Right lobe of liver (tissue), 6 donors: ENCODE results near the gene TPGS1. TPM values are rescaled to one million over a fixed set of nuclear protein-coding genes. Genes with fewer than 3 reads are reported as not detected.

Experiments used
- ATAC-seq, 4 donors: fragments of 200-7000 bp; cut with Tn5 transposase; one replicate each; pipeline ENCODE4 v1.9.1; 2020; ENCODE audit warnings: mild to moderate bottlenecking in 4 of 4, moderate library complexity in 4 of 4
- DNase-seq, 3 donors: peaks; one replicate each; pipeline ENCODE4 v3.0.0-alpha.2; 2020
- H3K27ac ChIP-seq, 3 donors: fragments of 200-600 bp; one replicate each; pipeline ENCODE4 v1.8.0; 2022
- H3K27me3 ChIP-seq, 2 donors: fragments of 200-600 bp; one replicate each; pipeline ENCODE4 v1.8.0; 2022
- H3K36me3 ChIP-seq, 4 donors: fragments of 200-600 bp; sonication (generic) in 1 of 4; one replicate each; pipeline versions ENCODE4 v1.5.1 to v1.8.0; 2017 to 2022; ENCODE audit warnings: control low read depth in 1 of 4
- H3K4me1 ChIP-seq, 4 donors: fragments of 200-600 bp; sonication (generic) in 1 of 4; one replicate each; pipeline versions ENCODE4 v1.5.1 to v1.8.0; 2017 to 2022; ENCODE audit warnings: control low read depth in 1 of 4
- H3K4me3 ChIP-seq, 3 donors: fragments of 200-600 bp; one replicate each; pipeline ENCODE4 v1.8.0; 2022
- H3K9me3 ChIP-seq, 4 donors: fragments of 200-600 bp; sonication (generic) in 1 of 4; one replicate each; pipeline versions ENCODE4 v1.5.1 to v1.8.0; 2017 to 2022; ENCODE audit warnings: control low read depth in 1 of 4
- POLR2A ChIP-seq: fragments of 450-650 bp; IDR thresholded peaks from one replicate; pipeline ENCODE4 v1.6.1; 2017; ENCODE audit warnings: antibody characterized with exemption, mild to moderate bottlenecking
- whole genome bisulfite sequencing: methylation state at CpG from one replicate; pipeline ENCODE4 v1.1.6; 2018; ENCODE audit warnings: low coverage, low lambda C conversion rate; ENCODE audit not compliant: insufficient coverage; ENCODE audit errors: missing lambda C conversion rate; 5-methylcytosine and 5-hydroxymethylcytosine counted together
- intact Hi-C, 2 donors: fragments of 100-400 bp; cut with DNase I; formaldehyde crosslinking; loops; one replicate each; pipeline versions ENCODE4 v1.11.2 to v1.14.1; 2022
- total RNA-seq, 6 experiments: library from RNA; depleted of rRNA in 2 of 6; stranded (reverse); fragments of >200 nt in 2 of 6; fragmentation: NEBNext Ultra II Directional in 3 of 6; extraction: Animal tissue kit (Norgen Biotek cat#: 25700) in 3 of 6; gene quantifications; one replicate each; pipeline versions ENCODE4 v1.1.0 to v1.2.4, GENCODE V29; 2016 to 2023
- TF ChIP-seq, protein P1 (sequence below), 4 donors: fragments of 200-600 bp in 3 of 4; fragments of 450-650 bp in 1 of 4; IDR thresholded peaks; one replicate each; pipeline versions ENCODE4 v1.5.1 to v1.8.0; 2016 to 2022; ENCODE audit warnings: antibody characterized with exemption in 4 of 4, mild to moderate bottlenecking in 2 of 4
- donor health status: DM: no; HTN: yes; CAD: no.
- donor health status: DM: no; HTN: no; CAD: no.
- donor health status: DM: no; HTN: no; CAD: no.
- donor health status: DM: no; HTN: yes; CAD: no.
- donor health status: DM: no; HTN: yes; CAD: no.

TPGS1 gene
- total RNA-seq, 6 experiments from 2014 or later = 8.2 to 42.2 (median 10.3) TPM

DNA sequence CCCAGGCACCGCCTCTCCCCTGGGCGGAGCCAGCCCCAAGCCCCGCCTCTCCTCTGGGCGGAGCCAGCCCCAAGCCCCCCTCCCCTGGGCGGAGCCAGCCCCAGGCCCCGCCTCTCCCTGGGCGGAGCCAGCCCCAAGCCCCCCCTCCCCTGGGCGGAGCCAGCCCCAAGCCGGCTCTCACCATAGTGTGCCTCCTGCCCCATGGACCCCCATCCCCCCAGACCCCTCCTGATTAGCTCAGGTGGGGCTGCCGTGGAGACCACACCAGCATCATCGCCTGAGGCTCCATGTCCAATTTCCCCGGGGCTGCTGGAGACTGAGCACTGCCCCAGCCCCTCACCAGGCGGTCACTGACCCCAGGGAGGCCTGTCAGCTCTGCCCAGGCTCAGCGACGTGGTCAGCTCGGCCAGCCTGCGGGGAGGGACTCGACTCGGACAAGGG lies 15.2 kb upstream of the TPGS1 start:
- Histone ChIP-seq H3K36me3 (no peaks in the 10 kb centered on the region), H3K4me1 (peaks cover 0 to 9% (median 0%) of the 10 kb centered on the region in 4 donors), H3K27me3 (no peaks in the 10 kb centered on the region), H3K9me3 (no peaks in the 10 kb centered on the region), H3K4me3 (no peak overlapping the region), H3K27ac (no peak overlapping the region)
- intact Hi-C loops = no loop called here
- ATAC-seq = no peak
- DNase-seq = no peak
- no peak for TF ChIP-seq POLR2A
- TF ChIP-seq, protein P1, sequence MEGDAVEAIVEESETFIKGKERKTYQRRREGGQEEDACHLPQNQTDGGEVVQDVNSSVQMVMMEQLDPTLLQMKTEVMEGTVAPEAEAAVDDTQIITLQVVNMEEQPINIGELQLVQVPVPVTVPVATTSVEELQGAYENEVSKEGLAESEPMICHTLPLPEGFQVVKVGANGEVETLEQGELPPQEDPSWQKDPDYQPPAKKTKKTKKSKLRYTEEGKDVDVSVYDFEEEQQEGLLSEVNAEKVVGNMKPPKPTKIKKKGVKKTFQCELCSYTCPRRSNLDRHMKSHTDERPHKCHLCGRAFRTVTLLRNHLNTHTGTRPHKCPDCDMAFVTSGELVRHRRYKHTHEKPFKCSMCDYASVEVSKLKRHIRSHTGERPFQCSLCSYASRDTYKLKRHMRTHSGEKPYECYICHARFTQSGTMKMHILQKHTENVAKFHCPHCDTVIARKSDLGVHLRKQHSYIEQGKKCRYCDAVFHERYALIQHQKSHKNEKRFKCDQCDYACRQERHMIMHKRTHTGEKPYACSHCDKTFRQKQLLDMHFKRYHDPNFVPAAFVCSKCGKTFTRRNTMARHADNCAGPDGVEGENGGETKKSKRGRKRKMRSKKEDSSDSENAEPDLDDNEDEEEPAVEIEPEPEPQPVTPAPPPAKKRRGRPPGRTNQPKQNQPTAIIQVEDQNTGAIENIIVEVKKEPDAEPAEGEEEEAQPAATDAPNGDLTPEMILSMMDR (IDR thresholded peaks at IDR 0.05) = no peak
- 80% methylated on average over 2 of the region's 19 CpGs for WGBS

DNA sequence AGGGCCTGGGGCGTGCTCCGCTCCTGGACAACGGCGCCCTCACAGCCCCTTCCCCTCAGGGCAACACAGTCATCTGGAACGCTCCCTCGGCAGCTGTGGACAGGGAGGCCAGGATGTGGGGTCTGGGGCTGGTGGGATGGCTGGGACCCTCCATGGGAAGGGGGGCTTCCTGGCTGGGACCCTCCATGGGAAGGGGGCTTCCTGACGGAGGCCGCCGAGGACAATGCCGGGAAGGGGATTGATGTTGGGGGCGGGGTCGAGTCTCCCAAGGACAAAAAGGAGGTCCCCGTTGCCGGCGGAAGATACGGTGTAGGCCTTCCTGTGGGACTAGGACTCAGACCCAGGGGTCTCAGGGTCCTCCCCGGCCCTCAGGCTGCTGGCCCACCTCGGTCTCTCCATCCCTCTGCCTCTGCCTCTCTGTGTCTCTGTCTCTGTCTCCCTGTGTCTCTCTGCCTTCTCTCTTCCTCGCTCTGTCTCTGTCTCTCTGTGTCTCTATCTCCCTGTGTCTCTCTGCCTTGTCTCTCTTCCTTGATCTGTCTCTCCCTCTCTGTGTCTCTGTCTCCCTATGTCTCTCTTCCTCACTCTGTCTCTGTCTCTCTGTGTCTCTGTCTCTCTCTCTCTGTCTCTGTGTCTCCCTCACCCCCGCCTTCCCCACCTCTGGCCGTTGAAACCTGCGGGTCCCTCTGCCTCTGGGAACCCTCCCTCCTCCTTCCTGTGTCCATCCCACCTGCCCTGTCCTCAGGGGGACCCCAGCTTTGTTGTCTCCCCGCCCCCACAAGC lies 13.7 kb upstream of the TPGS1 start:
- H3K27ac ChIP-seq = no peak overlapping the region
- intact Hi-C loops = no loop called here
- ATAC-seq (no peak), DNase-seq (no peak)
- H3K36me3 ChIP-seq = no peaks in the 10 kb centered on the region
- H3K4me3 ChIP-seq = no peak overlapping the region
- H3K27me3 ChIP-seq = no peaks in the 10 kb centered on the region
- WGBS = 60% methylated on average over 7 of the region's 23 CpGs
- TF ChIP-seq, protein P1 (IDR thresholded peaks at IDR 0.05) = no peak
- no peak for TF ChIP-seq POLR2A
- peaks cover 0 to 9% (median 0%) of the 10 kb centered on the region in 4 donors for H3K4me1 ChIP-seq
- no peaks in the 10 kb centered on the region for H3K9me3 ChIP-seq

DNA sequence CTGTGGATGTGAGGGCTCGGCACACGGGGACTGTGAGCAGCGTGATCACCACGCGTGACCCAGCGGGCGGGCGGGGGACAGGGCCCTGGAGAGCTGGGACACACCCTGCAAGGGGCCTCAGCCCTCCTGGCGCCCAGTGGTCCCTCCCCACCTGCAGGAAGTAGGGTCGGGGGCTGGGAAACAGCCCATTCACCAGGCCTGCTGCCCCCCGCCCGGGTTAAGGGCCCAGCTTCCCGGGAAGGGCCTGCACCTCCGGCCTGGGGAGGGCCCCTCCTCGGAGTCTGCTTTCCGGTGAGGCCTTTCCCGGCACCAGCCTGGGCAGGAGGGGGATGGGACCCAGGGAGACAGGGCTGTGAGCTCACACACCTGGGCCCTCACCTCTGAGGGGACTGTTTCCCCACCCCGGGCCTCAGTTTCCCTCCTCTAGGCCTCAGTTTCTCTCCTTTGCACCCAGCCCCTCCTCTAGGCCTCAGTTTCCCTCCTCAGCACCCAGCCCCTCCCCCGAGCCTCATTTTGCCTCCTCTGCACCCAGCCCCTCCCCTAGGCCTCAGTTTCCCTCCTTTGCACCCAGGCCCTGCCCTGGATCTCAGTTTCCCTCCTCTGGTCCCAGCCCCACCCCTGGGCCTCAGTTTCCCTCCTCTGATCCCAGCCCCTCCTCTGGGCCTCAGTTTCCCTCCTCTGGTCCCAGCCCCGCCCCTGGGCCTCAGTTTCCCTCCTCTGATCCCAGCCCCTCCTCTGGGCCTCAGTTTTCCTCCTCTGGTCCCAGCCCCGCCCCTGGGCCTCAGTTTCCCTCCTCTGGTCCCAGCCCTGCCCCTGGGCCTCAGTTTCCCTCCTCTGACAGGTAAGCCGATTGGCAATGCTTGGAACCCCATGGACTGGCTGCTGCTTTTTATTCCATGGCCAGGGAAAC lies 12.9 kb upstream of the TPGS1 start:
- Histone ChIP-seq H3K9me3 (no peaks in the 10 kb centered on the region), H3K27ac (no peak overlapping the region), H3K27me3 (no peaks in the 10 kb centered on the region), H3K36me3 (no peaks in the 10 kb centered on the region), H3K4me3 (no peak overlapping the region), H3K4me1 (peaks cover 0 to 8% (median 0%) of the 10 kb centered on the region in 4 donors)
- WGBS = 54% methylated on average over 10 of the region's 22 CpGs
- intact Hi-C loops = no loop called here
- TF ChIP-seq, protein P1 (IDR thresholded peaks at IDR 0.05) = no peak
- TF ChIP-seq POLR2A = no peak
- ATAC-seq (peak in 1 of 4 donors; percentile 7), DNase-seq (no peak)

DNA sequence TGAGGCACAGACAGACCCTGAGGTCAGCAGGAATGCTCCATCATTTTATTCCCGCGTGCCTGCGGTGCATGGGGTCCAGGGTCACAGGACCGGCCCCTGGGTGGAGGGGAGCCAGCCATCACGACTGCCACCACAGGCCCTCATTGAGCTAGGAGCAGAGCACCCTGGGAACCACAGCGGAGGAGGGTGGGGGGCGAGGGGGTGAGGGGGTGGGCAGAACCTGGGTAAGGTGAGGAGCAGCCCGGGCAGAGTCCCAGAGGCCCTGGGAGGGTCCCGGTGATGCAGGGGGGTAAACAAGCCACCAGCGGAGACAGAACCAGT lies 12.3 kb upstream of the TPGS1 start:
- ATAC-seq (no peak), DNase-seq (no peak)
- intact Hi-C loops = no loop called here
- Histone ChIP-seq H3K4me1 (peaks cover 0 to 2% (median 0%) of the 10 kb centered on the region in 4 donors), H3K36me3 (no peaks in the 10 kb centered on the region), H3K27me3 (no peaks in the 10 kb centered on the region), H3K27ac (no peak overlapping the region), H3K4me3 (no peak overlapping the region), H3K9me3 (no peaks in the 10 kb centered on the region)
- 45% methylated on average over 9 of the region's 10 CpGs for WGBS
- no peak for TF ChIP-seq POLR2A
- TF ChIP-seq, protein P1 (IDR thresholded peaks at IDR 0.05) = no peak
